ENCODE measurements around the gene CERS4. TPM values are rescaled to one million over a fixed set of nuclear protein-coding genes. Genes with fewer than 3 reads are reported as not detected.
A peak's percentile ranks its signal among the peaks of the same experiment; 100 is the strongest.

The CERS4 gene
- polyA plus RNA-seq, 1 experiment, result 7.6 TPM

GRCh38 chr19:8208119-8208921, 850 bp upstream of the CERS4 start:
- DNase-seq (ENCODE audit: low read depth), result no peak
- TF ChIP-seq CTCF (IDR thresholded peaks at IDR 0.05; ENCODE audit: insufficient read depth, low read depth, low read length), result no peak
- CTCF ChIA-PET, result interaction anchor here (0.6 to 1.9 kb wide), 2 partner anchors 50 to 355 kb away, joined by 3 to 4 read pairs; no protein-coding TSS in a partner anchor
- H3K27me3 ChIP-seq (ENCODE audit: control insufficient read depth, insufficient read depth, low read length), result peaks cover 10% of the 10 kb centered on the region
- POLR2A ChIA-PET, result no interaction called here
- no peaks in the 10 kb centered on the region for H3K36me3 ChIP-seq (ENCODE audit: control insufficient read depth, insufficient read depth, low read length)
- peak overlapping the region; percentile 61 for H3K4me3 ChIP-seq (ENCODE audit: low read depth, low read length)

GRCh38 chr19:8209462-8210378, 550 bp downstream of the CERS4 start:
- DNase-seq (ENCODE audit: low read depth), result no peak
- no peaks in the 10 kb centered on the region for H3K36me3 ChIP-seq (ENCODE audit: control insufficient read depth, insufficient read depth, low read length)
- no peak for TF ChIP-seq CTCF (IDR thresholded peaks at IDR 0.05; ENCODE audit: insufficient read depth, low read depth, low read length)
- ChIA-PET POLR2A (no interaction called here), CTCF (interaction anchor here (1.2 kb wide), 1 partner anchor 207 kb away, joined by 3 read pairs; no protein-coding TSS in a partner anchor)
- peak overlapping the region; percentile 61 for H3K4me3 ChIP-seq (ENCODE audit: low read depth, low read length)
- peaks cover 10% of the 10 kb centered on the region for H3K27me3 ChIP-seq (ENCODE audit: control insufficient read depth, insufficient read depth, low read length)

GRCh38 chr19:8210421-8211101, 1.4 kb downstream of the CERS4 start:
- peaks cover 10% of the 10 kb centered on the region for H3K27me3 ChIP-seq (ENCODE audit: control insufficient read depth, insufficient read depth, low read length)
- H3K4me3 ChIP-seq (ENCODE audit: low read depth, low read length), result peak overlapping the region; percentile 61
- no peak for TF ChIP-seq CTCF (IDR thresholded peaks at IDR 0.05; ENCODE audit: insufficient read depth, low read depth, low read length)
- no peaks in the 10 kb centered on the region for H3K36me3 ChIP-seq (ENCODE audit: control insufficient read depth, insufficient read depth, low read length)
- POLR2A ChIA-PET, result no interaction called here
- DNase-seq (ENCODE audit: low read depth), result no peak
- CTCF ChIA-PET, result interaction anchor here (1.2 kb wide), 1 partner anchor 208 kb away, joined by 3 read pairs; no protein-coding TSS in a partner anchor

- Histone ChIP-seq H3K27me3 (ENCODE audit: control insufficient read depth, insufficient read depth, low read length) (peaks cover 10% of the 10 kb centered on the region), H3K36me3 (ENCODE audit: control insufficient read depth, insufficient read depth, low read length) (no peaks in the 10 kb centered on the region), H3K4me3 (ENCODE audit: low read depth, low read length) (no peak overlapping the region)
- ChIA-PET CTCF (no interaction called here), POLR2A (no interaction called here)
- DNase-seq (ENCODE audit: low read depth), result no peak
- TF ChIP-seq CTCF (IDR thresholded peaks at IDR 0.05; ENCODE audit: insufficient read depth, low read depth, low read length), result no peak
Observed at GRCh38 chr19:8212212-8212611, 3.0 kb downstream of the CERS4 start.
